Fibroblast of lung (primary cell): Measurements from ENCODE around the gene ARHGAP10.

Experiments used
- EZH2 ChIP-seq: IDR thresholded peaks from 2 replicates; pipeline ENCODE4 v1.5.1; 2012; ENCODE audit warnings: low read length, control low read depth, mild to moderate bottlenecking; ENCODE audit errors: missing control alignments
- TF ChIP-seq, protein P1 (sequence below), 2 donors: IDR thresholded peaks in 1 of 2; conservative IDR thresholded peaks in 1 of 2; 1 replicate in 1 of 2; 2 replicates in 1 of 2; pipeline ENCODE4 v1.5.1; 2011 to 2012; ENCODE audit warnings: low read length in 2 of 2, control low read depth in 1 of 2, inconsistent platforms in 1 of 2, low read depth in 1 of 2, mild to moderate bottlenecking in 1 of 2

DNA sequence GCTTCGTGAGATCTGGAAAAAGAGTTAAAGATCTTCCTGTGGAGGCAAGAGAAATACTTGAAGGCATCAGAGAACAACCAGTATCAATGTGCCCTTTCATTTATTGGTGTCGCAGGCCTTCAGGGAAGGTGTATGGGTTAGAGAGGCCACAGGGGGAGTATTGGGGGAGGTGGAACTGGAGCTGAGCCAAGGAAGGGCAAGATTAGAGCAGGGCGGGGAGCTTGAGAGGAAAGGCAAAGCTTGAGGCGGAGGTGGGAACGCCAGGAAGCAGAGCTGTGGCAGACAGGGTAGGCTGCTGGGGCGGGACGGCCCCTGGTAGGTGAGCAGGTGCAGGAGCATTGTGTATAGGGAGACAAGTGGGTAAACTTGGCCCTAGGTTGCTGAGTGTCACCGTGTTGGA, 329.9 kb downstream of the ARHGAP10 start:
- TF ChIP-seq, protein P1, sequence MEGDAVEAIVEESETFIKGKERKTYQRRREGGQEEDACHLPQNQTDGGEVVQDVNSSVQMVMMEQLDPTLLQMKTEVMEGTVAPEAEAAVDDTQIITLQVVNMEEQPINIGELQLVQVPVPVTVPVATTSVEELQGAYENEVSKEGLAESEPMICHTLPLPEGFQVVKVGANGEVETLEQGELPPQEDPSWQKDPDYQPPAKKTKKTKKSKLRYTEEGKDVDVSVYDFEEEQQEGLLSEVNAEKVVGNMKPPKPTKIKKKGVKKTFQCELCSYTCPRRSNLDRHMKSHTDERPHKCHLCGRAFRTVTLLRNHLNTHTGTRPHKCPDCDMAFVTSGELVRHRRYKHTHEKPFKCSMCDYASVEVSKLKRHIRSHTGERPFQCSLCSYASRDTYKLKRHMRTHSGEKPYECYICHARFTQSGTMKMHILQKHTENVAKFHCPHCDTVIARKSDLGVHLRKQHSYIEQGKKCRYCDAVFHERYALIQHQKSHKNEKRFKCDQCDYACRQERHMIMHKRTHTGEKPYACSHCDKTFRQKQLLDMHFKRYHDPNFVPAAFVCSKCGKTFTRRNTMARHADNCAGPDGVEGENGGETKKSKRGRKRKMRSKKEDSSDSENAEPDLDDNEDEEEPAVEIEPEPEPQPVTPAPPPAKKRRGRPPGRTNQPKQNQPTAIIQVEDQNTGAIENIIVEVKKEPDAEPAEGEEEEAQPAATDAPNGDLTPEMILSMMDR (conservative IDR thresholded peaks at IDR 0.05 in 1 of 2, IDR thresholded peaks at IDR 0.05 in 1 of 2; ENCODE audit: low read depth in 1 of 2, low read length in 2 of 2), result no peak
- no peak for TF ChIP-seq EZH2
